HG02623 (cell line): ENCODE data around the gene TENM4.

Experiments
- ATAC-seq: cut with Tn5 transposase; IDR thresholded peaks from one replicate; pipeline ENCODE4 v1.9.1; 2021; ENCODE audit warnings: moderate library complexity; ENCODE audit not compliant: unreplicated experiment

Gene TENM4

DNA sequence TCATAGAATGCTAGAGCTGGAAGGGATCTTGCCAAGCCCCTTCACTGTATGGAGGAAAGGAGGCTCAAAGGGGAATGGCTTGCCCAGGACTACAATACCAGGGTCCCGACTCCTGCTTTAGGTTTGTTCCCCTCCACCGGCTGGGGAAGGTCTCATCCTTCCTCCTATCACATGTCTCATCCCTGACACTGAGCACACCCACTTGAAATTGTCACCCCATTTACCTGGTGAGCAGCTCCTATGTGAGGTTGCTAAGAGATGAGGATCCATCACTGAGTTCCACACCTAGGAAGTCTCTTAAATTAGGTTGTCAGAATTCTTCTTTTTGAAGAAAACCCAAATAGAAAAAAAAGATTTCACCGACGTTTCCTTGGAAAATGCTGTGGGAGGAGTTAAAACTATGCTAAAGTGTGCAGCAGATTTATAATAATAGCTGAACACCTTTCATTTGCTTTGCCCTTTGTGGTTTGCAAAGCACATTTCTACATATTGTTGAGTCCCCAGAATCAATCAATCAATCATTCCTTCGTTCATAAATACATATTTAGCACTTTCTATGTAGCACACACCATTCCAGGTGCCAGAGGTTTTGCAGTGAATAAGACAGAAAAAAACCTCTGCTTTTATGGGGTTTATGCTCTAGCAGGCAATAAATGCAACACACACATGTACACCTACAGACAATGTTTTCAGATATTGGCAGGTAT, 91.7 kb downstream of the TENM4 start:
- no peak for ATAC-seq

DNA sequence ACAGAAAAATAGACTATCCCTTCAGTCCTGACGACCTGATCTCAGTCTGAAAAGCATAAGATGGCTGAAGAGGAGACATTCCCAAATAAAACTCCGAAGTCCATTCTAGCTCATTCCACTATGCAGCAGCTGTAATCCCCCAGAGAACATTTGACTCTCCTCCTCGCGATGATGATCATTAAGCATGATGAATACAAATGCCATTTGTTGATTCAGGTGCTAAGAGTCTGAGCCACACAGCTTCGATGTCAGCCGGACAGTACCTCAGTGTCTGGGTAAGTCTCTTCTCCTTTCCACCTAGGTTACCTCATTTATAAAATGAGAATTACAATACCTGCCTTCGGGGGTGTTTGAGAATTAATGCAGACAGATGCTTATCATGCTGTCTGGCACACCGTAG, 94.8 kb downstream of the TENM4 start:
- no peak for ATAC-seq

DNA sequence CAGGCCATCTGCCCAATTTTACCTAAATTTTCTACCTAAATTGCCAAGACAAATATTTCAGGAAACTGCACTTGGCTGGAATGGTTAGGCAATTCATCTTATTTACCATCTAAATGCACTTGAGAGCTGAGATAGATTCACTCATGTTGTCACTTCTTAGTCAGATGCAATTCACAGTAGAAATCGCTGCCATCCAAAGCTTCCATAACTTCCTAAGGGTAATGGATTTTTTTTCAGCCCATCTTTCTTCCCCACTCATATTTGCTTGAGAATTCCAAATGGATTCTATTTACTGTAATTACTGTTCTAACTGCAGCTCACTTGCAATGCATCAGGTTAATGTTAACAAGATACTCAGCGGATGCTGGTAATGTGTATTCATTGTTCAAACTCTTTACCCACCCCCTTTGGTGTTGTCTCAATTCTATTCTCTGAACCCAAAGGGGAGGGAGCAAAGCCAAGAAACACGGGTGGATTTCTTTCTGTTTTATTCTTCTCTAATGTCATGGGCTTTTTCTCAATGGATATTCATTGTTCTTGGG, 96.0 kb downstream of the TENM4 start:
- no peak for ATAC-seq

DNA sequence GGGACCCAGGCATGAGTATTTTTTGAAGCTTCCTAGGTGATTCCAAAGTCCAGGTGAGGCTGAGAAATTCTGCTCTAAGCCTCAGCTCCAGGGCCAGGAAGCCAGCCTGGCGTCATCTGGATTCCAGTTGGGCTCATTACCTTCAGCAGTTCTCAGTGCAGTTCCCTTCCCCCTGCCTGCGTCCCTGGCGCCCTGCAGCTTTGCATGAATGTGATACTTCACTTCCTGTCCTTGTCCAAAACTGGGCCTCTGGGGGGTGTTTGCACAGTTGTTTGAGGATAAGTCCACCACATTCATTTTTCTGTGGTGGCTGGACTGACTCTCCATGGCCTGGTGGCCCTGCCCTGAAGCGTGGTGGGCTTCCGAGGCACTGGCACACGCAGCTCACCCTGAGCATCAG, 98.1 kb downstream of the TENM4 start:
- no peak for ATAC-seq

DNA sequence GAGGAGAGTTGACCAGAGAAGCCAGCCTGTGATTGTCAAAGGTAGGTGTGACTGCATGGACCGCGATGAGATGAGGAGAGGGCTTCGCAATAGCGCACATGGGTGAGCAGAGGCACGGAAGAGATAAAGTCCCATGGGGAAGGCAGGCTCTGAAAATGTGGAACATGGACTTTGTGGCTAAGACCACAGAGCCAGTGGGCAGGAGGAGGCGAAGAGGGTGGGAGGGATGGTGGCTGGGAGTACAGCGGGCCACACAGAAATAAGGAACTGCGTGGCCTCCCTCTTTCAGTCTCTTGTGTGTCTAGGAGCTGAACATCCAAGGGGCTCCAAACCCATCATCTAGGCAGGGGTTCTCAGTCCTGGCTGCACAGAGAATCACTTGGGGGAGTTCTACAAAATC, 98.6 kb downstream of the TENM4 start:
- ATAC-seq, result no peak

DNA sequence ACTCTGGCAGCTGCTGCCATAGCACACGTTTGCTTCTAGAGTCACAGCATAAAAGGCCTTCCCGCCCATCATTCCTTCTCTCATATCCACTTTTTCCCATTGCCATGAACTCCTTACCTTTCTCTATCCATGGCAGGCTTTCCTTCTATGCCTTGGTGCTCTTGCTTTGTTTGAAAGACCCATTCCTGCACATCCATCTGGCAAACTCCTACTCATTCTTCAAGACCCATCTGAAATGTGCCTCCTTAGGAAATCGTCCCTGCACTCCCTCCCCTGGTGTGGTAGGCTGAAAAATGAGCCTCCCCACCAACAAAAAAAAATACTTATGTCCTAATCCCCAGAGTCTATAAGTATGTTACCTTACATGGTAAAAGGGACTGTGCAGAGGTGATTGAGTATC, 100.3 kb downstream of the TENM4 start:
- no peak for ATAC-seq

DNA sequence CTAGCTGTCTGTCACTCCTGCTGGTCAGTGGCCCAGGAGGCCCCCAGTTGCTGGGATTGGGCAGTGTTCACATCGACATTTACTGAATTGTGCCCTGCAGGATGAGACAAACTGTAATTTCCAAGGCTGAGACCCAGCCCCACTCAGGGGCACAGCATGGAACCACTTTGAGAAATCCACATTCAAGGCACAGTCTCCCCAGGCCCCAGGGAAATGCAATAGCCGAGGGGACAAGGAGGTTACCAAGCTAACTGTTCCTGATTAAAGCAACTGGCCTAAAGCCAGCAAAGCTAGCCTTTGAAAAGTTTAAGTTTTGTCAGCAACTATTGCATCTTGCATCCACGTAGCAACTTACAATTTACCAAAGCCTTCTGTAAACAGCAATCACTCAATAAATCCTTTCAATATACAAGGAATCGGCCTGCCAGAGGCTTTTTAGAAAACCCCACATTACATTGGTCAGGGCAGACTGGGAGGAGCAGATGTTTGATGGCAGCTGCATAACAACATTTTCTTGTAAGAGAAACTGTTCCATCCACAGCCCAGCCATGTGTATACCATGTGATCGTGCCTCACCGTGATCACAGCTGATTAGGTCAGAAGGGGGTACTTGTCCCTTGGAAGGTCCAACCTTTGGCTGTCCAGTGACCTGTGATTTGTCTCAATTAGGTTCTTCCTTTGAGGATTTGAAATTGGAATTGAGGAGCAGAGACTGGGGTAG, 103.9 kb downstream of the TENM4 start:
- no peak for ATAC-seq

DNA sequence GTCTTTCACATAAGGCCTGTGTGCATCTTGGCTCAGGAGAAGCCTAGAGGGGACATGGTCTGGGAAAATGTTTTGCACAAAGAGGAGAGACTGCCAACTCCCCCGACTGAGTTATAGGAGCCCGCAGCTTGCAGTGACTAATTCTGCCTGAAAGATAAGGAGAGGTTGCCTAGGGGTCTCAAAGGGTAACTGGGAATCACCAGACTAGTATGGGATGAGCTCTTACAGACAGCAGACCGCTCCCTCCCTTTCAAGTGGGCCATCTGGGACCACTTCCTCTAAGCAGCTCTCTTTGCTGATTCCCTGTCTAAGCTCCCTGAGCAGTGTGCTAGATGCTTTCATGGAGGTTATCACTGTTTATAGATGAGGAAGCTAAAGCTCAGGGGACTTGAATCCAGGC, 105.1 kb downstream of the TENM4 start:
- ATAC-seq, result no peak

DNA sequence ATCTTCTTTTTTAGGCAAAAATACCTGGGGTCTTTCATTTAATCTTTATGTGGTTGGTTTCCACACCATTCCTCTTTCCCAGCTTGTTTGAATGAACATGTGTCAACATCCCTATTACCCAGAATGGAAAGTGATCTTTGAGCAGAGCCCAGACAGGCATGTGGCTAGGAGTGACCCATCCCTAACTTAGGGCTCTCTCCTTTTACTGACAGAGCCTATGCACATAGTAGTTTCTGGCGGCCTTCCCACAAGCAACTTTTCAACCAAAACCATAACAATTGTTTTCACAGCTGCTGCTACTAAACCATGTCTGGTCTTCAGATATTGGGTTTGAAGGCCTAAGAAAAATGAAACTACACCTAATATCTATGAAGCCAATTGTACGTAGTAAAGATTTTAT, 107.5 kb downstream of the TENM4 start:
- ATAC-seq, result no peak

DNA sequence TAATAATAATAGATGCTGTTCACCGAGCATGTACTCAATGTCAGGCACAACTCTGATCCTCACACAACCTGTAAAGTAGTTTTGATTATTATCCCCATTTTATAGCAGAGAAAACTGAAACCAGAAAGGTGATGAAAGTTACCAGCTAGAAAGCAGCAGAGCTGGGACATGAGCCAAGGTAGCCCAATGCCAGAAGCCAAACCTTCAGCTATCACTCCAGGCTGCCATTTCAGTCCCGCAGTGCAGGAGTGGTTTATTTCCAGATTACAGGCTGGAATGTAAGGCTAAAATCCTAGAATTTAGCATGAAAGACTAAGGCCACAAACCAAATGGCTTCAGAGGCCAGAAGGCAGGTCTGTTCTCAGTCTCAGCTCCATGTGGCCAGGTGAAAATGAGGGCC, 108.8 kb downstream of the TENM4 start:
- ATAC-seq, result no peak

DNA sequence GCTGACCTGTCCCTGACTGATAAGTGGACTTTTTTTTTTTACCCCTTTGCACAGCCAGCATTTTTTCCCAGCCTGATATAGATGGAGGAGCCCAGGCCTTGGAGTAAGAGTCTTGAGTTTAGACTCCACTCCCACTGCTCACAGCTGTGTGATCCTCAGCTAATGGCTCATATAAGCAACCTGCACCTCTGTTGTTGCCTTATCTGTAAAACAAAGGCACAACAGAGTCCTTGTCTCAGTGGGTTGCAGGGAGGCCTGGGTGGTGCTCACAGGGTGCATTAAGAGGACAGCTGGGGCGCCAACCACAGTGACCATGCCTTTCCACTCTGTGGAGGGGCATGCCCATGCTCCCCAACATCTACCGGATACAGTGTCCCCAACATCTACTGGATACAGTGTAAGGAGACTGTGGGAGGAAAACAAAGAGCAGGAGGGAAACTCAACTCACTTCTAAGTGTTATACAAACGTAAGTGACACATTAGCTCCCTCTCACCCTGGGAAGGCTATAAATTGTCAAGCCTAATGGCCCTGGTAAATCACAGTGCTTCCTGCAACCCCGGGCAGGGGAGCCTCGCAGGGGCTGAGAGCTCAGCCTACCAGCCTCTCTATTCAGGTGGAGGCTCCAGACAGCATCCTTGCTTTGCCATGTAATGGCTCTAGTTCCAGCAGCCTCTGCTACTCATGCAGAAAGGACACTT, 109.5 kb downstream of the TENM4 start:
- no peak for ATAC-seq

DNA sequence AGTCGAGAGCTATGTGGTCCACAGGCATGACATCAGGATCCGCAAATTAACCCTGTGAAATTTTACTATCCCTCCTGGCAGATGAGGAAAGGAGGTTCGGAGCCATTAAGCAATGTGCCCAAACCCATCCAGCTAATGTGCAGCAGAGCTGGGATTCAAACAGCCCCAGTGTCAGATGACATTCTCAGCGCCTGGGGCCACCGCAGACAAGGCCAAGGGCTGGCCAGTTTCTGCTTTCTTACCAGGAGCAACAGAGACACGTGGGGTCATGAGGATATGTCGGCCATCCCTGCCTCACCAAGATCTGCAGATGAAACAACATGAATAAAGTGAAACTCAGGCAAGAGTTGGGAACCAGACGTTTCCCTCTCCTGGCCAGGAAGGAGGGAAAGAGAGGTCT, 110.2 kb downstream of the TENM4 start:
- no peak for ATAC-seq

DNA sequence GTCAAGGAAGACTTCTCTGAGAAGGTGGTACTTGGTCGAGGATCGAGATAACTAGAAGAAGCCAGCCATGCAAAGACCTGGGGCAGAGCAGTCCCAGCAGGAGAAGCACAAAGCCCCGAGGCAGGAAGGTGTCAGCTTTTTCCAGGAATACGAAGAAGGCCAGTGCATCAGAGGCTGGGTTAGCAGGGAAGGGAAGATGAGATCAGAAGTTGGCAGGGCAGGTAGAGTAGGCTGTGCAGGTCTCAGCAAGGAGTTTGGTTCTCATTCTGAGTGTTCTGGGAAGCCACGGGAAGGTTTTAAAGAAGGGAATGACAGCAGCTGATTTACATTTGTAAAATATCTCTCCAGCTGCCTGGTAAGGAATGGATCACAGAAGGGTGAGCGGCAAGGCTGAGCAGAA, 111.3 kb downstream of the TENM4 start:
- no peak for ATAC-seq

DNA sequence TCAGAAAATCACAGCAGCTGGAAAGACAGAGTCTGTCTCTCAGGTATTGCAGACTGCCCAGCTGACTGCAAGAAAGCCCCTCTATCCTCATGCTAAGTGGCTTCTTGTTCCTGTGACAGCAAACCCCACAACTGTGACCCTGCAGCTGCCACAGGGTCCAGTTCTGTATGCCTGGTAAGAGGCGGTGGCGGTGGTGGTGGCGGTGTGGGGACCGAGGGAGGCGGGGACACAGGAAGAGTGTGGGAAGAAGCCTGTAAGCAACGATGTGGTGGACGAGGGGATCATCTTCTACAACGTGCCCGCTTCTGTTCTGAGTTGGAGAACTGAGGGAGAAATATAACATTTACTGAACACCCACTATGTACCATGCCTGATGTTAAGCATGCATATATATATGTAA, 112.4 kb downstream of the TENM4 start:
- no peak for ATAC-seq

DNA sequence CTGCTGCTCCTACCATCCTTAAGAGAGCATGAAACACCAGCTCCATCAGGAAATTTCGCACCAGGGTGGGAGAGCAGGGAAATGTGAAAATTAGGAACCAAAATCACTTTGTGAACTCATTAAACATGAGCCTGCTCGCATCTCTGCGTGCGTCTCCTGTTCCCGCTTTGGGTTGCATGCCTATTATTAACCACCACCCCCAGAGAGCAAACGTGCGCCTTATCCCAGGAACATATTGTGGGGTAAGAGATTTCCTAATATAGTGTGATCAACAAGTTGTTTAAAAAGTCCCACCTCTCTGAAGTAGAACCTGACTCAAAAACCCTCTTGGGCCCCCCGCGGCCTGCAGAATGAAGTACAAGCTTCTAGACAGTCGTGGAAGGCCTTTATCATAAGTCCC, 115.0 kb downstream of the TENM4 start:
- no peak for ATAC-seq

DNA sequence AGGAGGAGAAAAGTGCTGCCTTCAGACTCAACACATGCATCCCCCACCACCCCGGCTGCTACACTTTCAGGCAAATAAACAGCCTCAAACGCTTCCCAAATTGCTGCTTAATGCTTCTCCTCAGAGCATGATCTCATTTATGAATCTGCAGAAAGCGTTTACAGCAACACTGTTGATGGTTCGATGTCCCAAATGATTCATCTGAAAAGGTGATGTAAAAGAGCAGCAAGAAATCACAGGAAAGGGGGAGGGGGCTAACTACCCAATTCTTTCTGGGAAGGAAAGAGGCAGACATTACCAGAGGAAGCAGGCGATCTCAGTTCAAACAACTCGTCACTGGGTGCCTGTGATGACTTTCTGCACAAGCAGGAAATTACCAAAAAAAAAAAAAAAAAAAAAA, 119.6 kb downstream of the TENM4 start:
- no peak for ATAC-seq

DNA sequence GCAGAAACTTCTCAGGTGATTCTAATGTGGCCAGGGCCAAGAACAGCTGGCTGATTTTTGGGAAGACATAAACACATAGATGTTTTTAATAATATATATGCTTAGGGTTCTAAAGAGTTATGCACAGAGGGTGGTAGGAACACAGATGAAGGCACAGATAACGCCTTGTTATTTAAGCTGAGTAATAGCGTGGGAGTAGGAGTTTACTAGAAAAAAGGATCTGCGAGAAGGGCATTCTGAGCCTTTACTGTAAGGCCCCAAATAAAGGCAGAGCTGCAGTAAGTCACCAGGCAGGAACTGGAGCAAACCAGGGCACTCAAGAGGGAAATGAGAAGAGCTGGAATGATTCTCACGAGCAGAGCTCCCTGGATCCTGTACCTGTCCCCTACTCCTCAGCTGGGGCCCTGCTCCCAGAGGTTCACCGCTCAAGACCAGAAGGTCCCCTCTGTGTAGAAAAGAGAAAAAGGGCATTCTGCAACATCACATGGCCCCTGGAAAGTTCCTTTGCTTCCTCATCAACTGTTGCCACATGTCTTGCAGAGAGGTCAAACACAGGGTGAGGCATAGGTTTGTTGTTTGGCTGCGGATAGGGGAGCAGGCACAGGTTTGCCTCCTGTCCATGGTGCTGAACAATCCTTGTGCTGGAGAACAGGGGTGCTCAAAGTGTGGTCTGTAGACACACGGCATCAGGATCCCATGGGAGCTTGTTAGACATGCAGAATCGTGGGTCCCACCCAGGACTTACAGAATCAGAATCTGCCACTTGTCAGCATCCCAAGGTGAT, 125.7 kb downstream of the TENM4 start:
- no peak for ATAC-seq

DNA sequence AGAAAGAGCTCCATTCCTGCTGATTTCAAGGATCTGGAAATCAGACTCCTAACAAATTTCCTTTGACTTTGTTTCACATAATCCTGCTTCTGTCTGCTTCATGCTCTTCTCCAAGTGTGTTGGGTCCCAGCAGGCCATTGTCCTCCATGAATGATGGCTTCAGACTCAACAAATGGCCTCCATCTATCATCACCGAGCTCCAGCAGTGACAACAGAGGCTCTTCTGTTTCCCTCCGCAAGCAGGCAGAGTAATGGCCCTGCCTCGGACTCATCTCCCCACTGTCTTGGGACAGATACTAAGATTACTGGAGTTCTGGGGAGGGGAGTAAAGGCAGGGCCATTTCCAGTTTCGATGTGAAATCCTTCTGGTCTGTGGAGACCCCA, 127.3 kb downstream of the TENM4 start:
- no peak for ATAC-seq

DNA sequence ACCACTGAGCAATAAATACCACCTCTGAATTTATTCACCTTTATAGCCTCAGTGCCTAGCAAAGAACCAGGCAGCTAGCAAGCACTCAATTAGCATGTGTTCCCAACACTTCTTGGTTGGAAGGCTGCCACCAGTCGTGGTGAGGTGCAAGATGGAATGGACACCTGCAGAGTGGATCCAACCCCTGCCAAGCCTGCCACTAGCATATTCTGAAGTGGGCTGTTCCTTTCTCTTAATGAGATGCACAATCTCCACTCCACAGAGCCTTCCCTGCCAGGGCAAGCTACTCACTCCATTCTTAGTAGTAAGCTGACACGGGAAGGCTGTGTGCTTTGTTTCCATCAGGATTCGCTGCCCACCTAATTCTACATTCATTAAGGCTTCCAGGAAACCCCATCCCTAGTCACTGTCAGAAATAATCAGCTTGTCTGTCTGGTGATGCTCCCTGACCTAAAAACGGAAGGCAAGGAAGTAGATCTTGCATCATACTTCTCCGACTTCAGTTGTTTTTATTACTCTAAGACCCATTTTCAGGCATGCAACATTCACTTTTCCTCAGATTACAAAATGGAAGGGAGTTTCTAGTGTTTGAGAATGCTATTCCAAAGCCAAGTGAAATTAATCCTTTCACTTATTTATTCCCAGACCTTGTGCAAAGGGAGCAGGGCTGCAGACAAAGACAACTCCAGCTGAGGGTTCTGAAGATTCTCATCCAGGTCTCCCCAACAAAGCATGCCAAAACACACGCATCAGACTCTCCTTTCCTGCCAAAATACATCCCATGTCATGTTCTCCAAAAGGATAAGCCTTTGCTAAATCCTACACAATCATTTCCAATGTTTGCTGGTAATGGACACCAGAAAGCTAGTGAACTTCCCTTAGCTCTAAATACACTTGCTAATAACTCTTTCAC, 128.0 kb downstream of the TENM4 start:
- ATAC-seq, result no peak

DNA sequence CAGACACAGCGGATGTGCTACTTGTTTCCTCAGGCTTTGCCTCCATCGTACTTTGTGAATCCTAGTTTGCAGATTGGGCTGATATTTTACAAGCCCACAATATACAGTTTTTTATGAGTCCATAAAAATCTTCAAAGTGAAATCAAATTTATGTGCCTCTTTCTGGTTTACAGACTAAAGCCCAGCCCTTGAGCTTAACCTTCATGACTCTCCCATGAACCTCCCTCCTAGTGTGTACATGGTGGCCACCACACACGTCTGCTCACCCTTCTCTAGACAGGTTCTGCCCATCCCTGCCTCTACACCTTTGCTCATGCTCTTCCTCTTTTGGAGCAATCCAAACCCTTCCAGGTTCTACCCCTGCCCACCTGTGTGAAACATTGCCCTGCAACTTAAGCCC, 129.4 kb downstream of the TENM4 start:
- no peak for ATAC-seq
